ENCODE data around the gene SLC16A3. TPM values are rescaled to one million over a fixed set of nuclear protein-coding genes. Genes with fewer than 3 reads are reported as not detected.

SLC16A3 gene
- total and polyA plus RNA-seq, 2 of the 4 experiments (the other 2 are of a cell fraction): 49.1 to 181 TPM

DNA sequence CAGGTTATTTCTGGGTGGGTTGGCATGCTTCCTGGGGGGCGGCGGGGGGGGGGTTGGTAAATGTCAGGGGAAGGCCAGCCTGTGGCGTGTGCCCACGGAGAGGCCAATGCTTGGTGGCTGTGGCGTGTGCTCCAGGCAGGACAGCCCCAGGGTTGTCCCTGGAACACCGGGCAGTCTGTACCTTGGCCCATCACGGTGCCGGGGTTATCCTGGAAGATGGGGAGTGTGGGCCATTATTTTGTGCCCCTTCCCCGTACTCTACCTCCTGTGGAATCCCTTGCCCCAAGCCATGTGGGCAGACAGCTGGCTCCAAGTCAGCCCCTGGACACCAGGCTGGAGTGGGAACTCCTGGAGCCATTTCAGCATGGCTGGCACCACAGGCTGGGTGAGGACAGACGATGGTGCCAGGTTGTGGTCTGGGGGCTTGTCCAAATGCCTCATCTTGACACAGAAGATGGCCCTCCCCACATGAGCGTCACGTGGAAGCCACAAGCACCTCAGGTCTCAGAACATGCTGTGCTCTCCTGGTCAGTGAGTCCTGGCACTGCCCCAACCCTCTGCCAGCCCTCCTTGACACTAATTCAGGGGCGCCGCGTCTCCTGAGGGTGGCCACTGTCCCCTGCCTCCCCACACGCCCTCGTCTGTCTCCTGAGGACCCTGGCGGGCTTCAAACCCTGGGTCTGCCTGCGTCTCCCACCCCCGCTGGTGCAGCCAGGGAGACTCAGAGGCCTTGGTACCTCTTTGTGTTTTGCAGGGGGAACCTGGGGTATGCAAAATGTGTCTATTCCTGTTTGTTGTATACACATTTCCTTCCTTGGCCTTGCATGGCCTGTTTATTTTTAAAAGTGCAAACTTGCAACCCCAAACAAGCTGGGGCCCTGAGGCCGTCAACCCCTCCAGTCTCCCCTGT lies 4.3 kb downstream of the SLC16A3 start:
- H3K18ac ChIP-seq (ENCODE audit: low read depth, low read length): no peak overlapping the region
- no peaks in the 10 kb centered on the region for H3K9me3 ChIP-seq (ENCODE audit: control insufficient read depth, insufficient read depth, low read length)
- no peak overlapping the region for H2BK5ac ChIP-seq (ENCODE audit: low read depth, low read length, poor library complexity, severe bottlenecking)
- DNase-seq: no peak
- ATAC-seq (ENCODE audit: low read depth): no peak
- peaks cover 92% of the 10 kb centered on the region for H4K20me1 ChIP-seq (ENCODE audit: insufficient read depth, low read length)
- peaks cover 42% of the 10 kb centered on the region for H3K4me1 ChIP-seq (ENCODE audit: control insufficient read depth, insufficient read depth, low read length)
- peak overlapping the region; percentile 59 for H3K23ac ChIP-seq (ENCODE audit: low read depth, low read length)
- no CpG with 5 or more reads among the region's 21 CpGs for WGBS, 2 experiments (ENCODE audit: extremely low coverage in 2 of 2, insufficient read length in 1 of 2)
- H3K36me3 ChIP-seq (ENCODE audit: control insufficient read depth, insufficient read depth, low read length): peaks cover 41% of the 10 kb centered on the region
- intact Hi-C loops (cut with micrococcal nuclease): no loop called here
- no peaks in the 10 kb centered on the region for H3K9me1 ChIP-seq (ENCODE audit: insufficient read depth, low read length)
- no peaks in the 10 kb centered on the region for H3K27me3 ChIP-seq (ENCODE audit: control insufficient read depth, insufficient read depth, low read length)
- H2BK120ac ChIP-seq (ENCODE audit: low read depth, low read length): no peak overlapping the region
- no peak overlapping the region; the same call in 1 of the 2 replicates for H3K9ac ChIP-seq (ENCODE audit: low read depth, low read length)
- no peak overlapping the region; the same call in 1 of the 2 replicates for H3K27ac ChIP-seq (ENCODE audit: insufficient read depth, low read length)
- H2AK5ac ChIP-seq (ENCODE audit: low read depth, low read length): no peak overlapping the region
- H3K4ac ChIP-seq (ENCODE audit: low read depth, low read length): no peak overlapping the region
- H2BK20ac ChIP-seq (ENCODE audit: low read depth, low read length): no peak overlapping the region
- CTCF ChIA-PET: no interaction called here
- H4K5ac ChIP-seq (ENCODE audit: low read depth, low read length): no peak overlapping the region
- dilution Hi-C loops (cut with HindIII; ENCODE audit: low sequenced_read_pairs, unreplicated experiment): no loop called here
- no peak overlapping the region for H4K8ac ChIP-seq (ENCODE audit: low read depth in 2 of 2, low read length in 2 of 2)
- no peak overlapping the region for H3K4me3 ChIP-seq (ENCODE audit: insufficient read depth, low read depth, low read length)
- POLR2A ChIA-PET (ENCODE audit: unreplicated experiment): no interaction called here
- H2AK9ac ChIP-seq (replicated peaks; ENCODE audit: low read depth, low read length, poor library complexity): peak overlapping the region; percentile 75
- peaks cover 0 to 64% of the 10 kb centered on the region in 2 experiments; a peak in 3 of 4 replicates for H3K79me1 ChIP-seq (ENCODE audit: low read depth in 1 of 2, low read length in 2 of 2)
- H3K4me2 ChIP-seq (ENCODE audit: low read depth, low read length): no peak overlapping the region
- no peak overlapping the region for H2AFZ ChIP-seq (replicated peaks; ENCODE audit: low read length, poor library complexity)
- H3K14ac ChIP-seq (replicated peaks; ENCODE audit: low read depth, low read length): no peak overlapping the region
- H4K91ac ChIP-seq (ENCODE audit: insufficient read depth, low read depth, low read length): no peak overlapping the region
- H2BK15ac ChIP-seq (ENCODE audit: low read depth, low read length): no peak overlapping the region
- no TSS peak for BruUV-seq (replicated peaks)
- TF ChIP-seq CTCF (conservative IDR thresholded peaks at IDR 0.05; ENCODE audit: low read depth, low read length): no peak
- no peak for TF ChIP-seq MAZ (IDR thresholded peaks at IDR 0.05; ENCODE audit: borderline replicate concordance, low read depth, low read length)
- in situ Hi-C loops (cut with MboI; ENCODE audit: low sequenced_read_pairs): no loop called here
- H3K56ac ChIP-seq (ENCODE audit: extremely low read depth, insufficient read depth, low read length): no peak overlapping the region
